Peyer's patch (tissue), 4 donors: ENCODE measurements around the gene VILL. TPM values are rescaled to one million over a fixed set of nuclear protein-coding genes. Genes with fewer than 3 reads are reported as not detected.
"Not testable (repeated sequence)": the region's sequence is repeated elsewhere in the genome, so short reads cannot be mapped to it uniquely, and the experiment has no call there.

ENCODE experiments used
- DNase-seq, 3 donors: peaks; one replicate each; pipeline ENCODE4 v3.0.0-alpha.2; 2017 to 2019
- H3K27ac ChIP-seq, 4 donors: fragments of 200-600 bp; sonication (generic); one replicate each; pipeline ENCODE4 v1.5.1; 2016 to 2019
- H3K27me3 ChIP-seq, 2 donors: fragments of 200-600 bp; sonication (generic); one replicate each; pipeline ENCODE4 v1.5.1; 2019
- H3K36me3 ChIP-seq, 3 donors: fragments of 200-600 bp; sonication (generic); one replicate each; pipeline ENCODE4 v1.5.1; 2016 to 2019
- H3K4me1 ChIP-seq, 4 donors: fragments of 200-600 bp; sonication (generic); one replicate each; pipeline ENCODE4 v1.5.1; 2016 to 2019
- H3K4me3 ChIP-seq, 4 donors: fragments of 200-600 bp; sonication (generic); 1 replicate in 3 of 4; 2 replicates in 1 of 4; pipeline ENCODE4 v1.5.1; 2016 to 2019; ENCODE audit warnings: mild to moderate bottlenecking in 1 of 4
- H3K9me3 ChIP-seq, 4 donors: fragments of 200-600 bp; sonication (generic); one replicate each; pipeline ENCODE4 v1.5.1; 2016 to 2019; ENCODE audit warnings: mild to moderate bottlenecking in 1 of 4
- POLR2A ChIP-seq, 2 donors: fragments of 450-650 bp; IDR thresholded peaks; one replicate each; pipeline ENCODE4 v1.5.1; 2017; ENCODE audit warnings: antibody characterized with exemption in 2 of 2, mild to moderate bottlenecking in 2 of 2, moderate library complexity in 2 of 2
- total RNA-seq, 4 donors: library from RNA; depleted of rRNA; stranded (reverse); fragments of >200 nt; gene quantifications; one replicate each; pipeline ENCODE4 v1.1.0, GENCODE V29; 2016
- TF ChIP-seq, protein P1 (sequence below), 6 experiments: fragments of 450-650 bp in 4 of 6; fragments of 200-600 bp in 2 of 6; sonication (generic) in 1 of 6; IDR thresholded peaks; one replicate each; pipeline ENCODE4 v1.5.1; 2017 to 2019; ENCODE audit warnings: antibody characterized with exemption in 6 of 6, mild to moderate bottlenecking in 3 of 6, moderate library complexity in 1 of 6

VILL gene
- total RNA-seq, 4 donors from 2014 or later: 59.4 to 309 (median 230) TPM

GRCh38 chr3:38029400-38030125 is 39.0 kb downstream of the VILL start, which contains the start of gene PLCD1:
Gene PLCD1 (minus strand): TSS chr3:38029642. CDS start chr3:38029539, 103 bp downstream.
- no peaks in the 10 kb centered on the region for H3K36me3 ChIP-seq
- H3K4me1 ChIP-seq: peaks cover 3 to 24% (median 13%) of the 10 kb centered on the region in 4 donors
- DNase-seq: peak; percentile 29 to 77 (median 67)
- no peaks in the 10 kb centered on the region for H3K9me3 ChIP-seq
- H3K27ac ChIP-seq: peak within 1 kb of the TSS; percentile 60 to 75 (median 64)
- no peak for TF ChIP-seq POLR2A (IDR thresholded peaks at IDR 0.05)
- TF ChIP-seq, protein P1, sequence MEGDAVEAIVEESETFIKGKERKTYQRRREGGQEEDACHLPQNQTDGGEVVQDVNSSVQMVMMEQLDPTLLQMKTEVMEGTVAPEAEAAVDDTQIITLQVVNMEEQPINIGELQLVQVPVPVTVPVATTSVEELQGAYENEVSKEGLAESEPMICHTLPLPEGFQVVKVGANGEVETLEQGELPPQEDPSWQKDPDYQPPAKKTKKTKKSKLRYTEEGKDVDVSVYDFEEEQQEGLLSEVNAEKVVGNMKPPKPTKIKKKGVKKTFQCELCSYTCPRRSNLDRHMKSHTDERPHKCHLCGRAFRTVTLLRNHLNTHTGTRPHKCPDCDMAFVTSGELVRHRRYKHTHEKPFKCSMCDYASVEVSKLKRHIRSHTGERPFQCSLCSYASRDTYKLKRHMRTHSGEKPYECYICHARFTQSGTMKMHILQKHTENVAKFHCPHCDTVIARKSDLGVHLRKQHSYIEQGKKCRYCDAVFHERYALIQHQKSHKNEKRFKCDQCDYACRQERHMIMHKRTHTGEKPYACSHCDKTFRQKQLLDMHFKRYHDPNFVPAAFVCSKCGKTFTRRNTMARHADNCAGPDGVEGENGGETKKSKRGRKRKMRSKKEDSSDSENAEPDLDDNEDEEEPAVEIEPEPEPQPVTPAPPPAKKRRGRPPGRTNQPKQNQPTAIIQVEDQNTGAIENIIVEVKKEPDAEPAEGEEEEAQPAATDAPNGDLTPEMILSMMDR (IDR thresholded peaks at IDR 0.05): no peak
- H3K4me3 ChIP-seq: peak within 1 kb of the TSS; percentile 46 to 66 (median 52)
- no peaks in the 10 kb centered on the region for H3K27me3 ChIP-seq

DNA sequence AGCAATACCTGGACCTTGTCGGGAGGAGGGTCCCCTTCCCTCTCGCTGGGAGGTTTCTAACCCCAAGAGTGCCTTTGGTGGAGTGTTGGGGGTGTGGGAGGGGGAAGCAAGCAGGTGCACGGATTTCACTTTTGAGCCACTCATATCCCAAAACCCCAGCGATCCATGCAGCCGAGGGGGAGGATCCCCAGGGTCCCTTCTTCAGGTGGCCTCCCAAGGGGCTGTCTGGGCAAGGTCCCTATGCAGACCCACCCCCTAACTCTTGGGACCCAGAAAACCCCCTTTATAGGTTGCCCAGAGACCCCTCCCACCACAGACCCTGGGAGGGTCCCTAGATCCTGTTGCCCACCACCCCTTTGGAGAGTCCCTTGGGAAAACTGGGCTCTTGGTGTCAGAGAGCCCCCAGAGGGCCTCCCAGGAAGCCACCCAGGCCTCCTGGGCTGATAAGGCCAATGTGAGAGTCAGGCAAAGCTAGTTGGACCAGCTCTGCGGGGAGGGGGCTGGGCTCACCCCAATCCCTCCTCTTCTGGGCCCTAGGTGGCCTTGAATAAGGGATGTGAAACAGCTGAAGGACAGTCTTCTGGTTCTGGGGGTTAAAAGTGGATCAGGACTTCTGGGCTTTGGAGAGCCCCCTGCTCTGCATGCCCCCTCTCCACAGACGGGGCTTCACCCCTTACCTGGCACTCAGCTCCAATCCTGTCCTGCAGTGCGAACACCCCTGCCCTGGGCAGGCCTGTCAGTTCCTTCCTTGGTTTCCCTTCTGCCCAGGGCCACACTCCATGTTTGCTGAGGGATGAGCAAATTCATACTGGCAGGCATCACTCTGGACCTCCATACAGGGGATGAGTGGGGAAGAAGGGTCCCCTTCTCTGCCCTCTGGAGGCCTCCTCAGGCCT is 39.8 kb downstream of the VILL start:
- peak in 1 of 3 donors; percentile 43 for DNase-seq

DNA sequence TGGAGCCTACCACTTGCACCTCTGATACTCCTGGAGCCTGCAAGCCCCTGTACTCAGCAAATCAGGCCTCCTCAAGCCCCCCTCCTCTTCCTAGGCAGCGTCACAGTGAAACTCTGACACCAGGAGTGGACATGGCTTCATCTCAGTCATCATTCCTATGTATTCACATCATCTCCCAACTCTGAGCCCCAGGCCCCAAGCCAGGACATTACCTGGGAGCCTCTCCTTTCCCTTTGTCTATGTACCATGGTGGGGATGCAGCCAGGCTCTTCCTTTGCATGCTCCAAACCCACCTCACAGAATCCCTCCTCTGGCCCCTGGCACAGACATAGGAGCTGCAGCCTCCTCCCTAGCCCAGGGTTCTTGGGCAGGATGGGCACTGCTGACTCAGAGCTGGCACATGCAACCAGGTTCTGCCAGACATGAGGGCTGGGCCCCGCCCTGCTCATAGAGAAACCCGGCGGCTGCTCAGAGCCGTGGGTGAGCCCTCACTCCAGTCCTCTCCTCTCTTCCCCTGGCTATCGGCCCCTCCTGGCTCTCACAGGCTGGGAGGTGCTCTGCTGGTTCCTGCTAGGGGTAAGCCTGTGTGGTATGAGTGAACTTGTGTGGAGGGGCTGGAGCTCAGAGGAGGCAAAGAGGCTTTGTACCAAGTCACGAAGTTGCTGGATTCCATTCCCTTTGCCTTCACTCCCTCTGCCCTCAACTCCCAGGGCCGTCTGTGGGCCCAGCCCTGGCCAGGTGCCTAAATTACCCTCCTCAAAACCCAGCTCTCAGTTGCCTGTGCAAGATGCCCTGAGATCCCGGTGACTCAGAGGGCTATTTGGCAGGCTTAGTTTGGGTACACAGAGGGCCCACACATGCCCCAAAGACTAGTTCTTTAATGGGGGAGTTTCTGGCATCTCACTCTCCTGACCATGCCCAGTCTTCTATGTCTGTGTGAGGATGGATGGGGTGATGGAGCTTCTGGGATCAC is 40.7 kb downstream of the VILL start:
- peak in 2 of 3 donors; percentile 77 to 82 for DNase-seq
- TF ChIP-seq POLR2A (IDR thresholded peaks at IDR 0.05): no peak
- TF ChIP-seq, protein P1 (IDR thresholded peaks at IDR 0.05): no peak
- Histone ChIP-seq H3K36me3 (no peaks in the 10 kb centered on the region), H3K4me1 (peaks cover 3 to 17% (median 9%) of the 10 kb centered on the region in 4 donors), H3K9me3 (no peaks in the 10 kb centered on the region), H3K27me3 (no peaks in the 10 kb centered on the region), H3K4me3 (no peak overlapping the region), H3K27ac (no peak overlapping the region)

More for the DNA sequence above, 39.8 kb downstream of the VILL start:
- TF ChIP-seq POLR2A (IDR thresholded peaks at IDR 0.05): no peak
- TF ChIP-seq, protein P1 (IDR thresholded peaks at IDR 0.05): no peak
- H3K4me1 ChIP-seq: peaks cover 3 to 22% (median 12%) of the 10 kb centered on the region in 4 donors
- no peaks in the 10 kb centered on the region for H3K27me3 ChIP-seq
- no peaks in the 10 kb centered on the region for H3K36me3 ChIP-seq
- H3K27ac ChIP-seq: peak overlapping the region; percentile 60 to 75 (median 64)
- no peaks in the 10 kb centered on the region for H3K9me3 ChIP-seq
- H3K4me3 ChIP-seq: peak overlapping the region; percentile 46 to 66 (median 52)

- TF ChIP-seq, protein P1 (IDR thresholded peaks at IDR 0.05): no peak
- no peak for TF ChIP-seq POLR2A (IDR thresholded peaks at IDR 0.05)
- Histone ChIP-seq H3K27me3 (no peaks in the 10 kb centered on the region), H3K36me3 (no peaks in the 10 kb centered on the region), H3K4me1 (peaks cover 3 to 17% (median 9%) of the 10 kb centered on the region in 4 donors), H3K9me3 (no peaks in the 10 kb centered on the region), H3K27ac (no peak overlapping the region), H3K4me3 (no peak overlapping the region)
- peak in 1 of 3 donors; percentile 25 for DNase-seq
Measured at GRCh38 chr3:38032328-38032865, 41.8 kb downstream of the VILL start.

DNA sequence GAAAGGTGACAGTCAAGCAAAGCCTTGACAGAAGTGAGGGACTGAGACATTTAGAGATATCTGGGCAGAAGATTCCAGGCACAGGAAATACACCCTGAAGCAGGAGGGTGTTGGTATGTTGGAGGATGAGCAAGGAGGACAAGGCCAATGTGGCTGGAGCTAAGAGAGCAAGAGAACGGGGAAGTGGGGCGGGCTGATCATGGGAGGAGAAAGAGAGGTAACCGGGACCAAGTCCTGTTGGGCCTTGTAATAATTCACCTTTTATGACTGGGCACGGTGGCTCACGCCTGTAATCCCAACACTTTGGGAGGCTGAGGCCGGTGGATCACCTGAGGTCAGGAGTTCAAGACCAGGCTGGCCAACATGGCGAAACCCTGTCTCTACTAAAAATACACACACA is 43.0 kb downstream of the VILL start:
- H3K4me3 ChIP-seq, H3K9me3 ChIP-seq, H3K27me3 ChIP-seq, H3K36me3 ChIP-seq, H3K27ac ChIP-seq: not testable (repeated sequence)
- H3K4me1 ChIP-seq: peaks cover 3 to 16% (median 9%) of the 10 kb centered on the region in 4 donors
- peak in 1 of 3 donors; percentile 44 for DNase-seq

- DNase-seq: peak in 1 of 3 donors; percentile 14
- not testable (repeated sequence) for H3K27ac ChIP-seq, H3K9me3 ChIP-seq, H3K36me3 ChIP-seq, H3K4me3 ChIP-seq, H3K27me3 ChIP-seq
- peaks cover 2 to 15% (median 6%) of the 10 kb centered on the region in 4 donors for H3K4me1 ChIP-seq
Measured at GRCh38 chr3:38034335-38034734, 43.7 kb downstream of the VILL start.
